HG02973 (cell line): ENCODE results near the gene TNFRSF6B.

ENCODE experiments used
- ATAC-seq: cut with Tn5 transposase; IDR thresholded peaks from one replicate; pipeline ENCODE4 v1.9.1; 2021; ENCODE audit warnings: moderate library complexity; ENCODE audit not compliant: unreplicated experiment

The TNFRSF6B gene

DNA sequence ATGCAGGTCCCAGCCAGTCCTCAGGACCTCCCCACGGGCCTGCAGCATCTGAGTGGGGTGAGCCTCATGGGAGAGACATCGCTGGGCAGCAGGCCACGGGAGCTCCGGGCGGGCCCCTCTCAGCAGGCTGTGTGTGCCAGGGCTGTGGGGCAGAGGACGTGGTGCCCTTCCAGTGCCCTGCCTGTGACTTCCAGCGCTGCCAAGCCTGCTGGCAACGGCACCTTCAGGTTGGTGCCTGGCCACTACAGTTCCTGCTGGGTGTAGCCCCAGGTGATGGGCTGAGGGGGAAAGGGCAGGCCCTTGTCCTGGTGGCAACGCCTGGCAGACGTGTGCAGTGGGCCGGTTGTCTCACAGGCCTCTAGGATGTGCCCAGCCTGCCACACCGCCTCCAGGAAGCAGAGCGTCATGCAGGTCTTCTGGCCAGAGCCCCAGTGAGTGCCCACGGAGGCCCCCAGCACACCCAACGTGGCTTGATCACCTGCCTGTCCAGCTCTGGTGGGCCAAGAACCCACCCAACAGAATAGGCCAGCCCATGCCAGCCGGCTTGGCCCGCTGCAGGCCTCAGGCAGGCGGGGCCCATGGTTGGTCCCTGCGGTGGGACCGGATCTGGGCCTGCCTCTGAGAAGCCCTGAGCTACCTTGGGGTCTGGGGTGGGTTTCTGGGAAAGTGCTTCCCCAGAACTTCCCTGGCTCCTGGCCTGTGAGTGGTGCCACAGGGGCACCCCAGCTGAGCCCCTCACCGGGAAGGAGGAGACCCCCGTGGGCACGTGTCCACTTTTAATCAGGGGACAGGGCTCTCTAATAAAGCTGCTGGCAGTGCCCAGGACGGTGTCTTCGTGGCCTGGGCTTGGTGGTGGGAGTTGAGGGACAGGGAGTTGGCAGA lies 787 bp upstream of the TNFRSF6B start:
- no peak for ATAC-seq

DNA sequence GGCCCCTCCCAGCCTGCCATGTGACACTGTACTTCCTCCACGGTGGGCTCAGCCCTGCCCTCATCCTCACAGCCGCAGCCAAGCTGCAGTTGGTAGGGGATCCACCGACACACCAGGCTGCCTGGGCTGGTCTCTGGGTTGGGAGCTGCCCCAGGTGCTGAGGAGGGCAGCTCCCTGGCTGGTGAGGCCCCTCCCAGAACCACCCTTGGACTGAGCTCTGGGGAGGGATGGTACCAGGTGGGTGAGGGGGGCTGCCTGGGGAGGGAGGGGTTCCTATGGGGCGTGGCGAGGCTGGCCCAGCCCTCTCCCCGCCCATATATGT lies 185 bp upstream of the TNFRSF6B start:
- ATAC-seq: no peak

DNA sequence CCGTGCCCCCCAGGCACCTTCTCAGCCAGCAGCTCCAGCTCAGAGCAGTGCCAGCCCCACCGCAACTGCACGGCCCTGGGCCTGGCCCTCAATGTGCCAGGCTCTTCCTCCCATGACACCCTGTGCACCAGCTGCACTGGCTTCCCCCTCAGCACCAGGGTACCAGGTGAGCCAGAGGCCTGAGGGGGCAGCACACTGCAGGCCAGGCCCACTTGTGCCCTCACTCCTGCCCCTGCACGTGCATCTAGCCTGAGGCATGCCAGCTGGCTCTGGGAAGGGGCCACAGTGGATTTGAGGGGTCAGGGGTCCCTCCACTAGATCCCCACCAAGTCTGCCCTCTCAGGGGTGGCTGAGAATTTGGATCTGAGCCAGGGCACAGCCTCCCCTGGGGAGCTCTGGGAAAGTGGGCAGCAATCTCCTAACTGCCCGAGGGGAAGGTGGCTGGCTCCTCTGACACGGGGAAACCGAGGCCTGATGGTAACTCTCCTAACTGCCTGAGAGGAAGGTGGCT lies 960 bp downstream of the TNFRSF6B start:
- no peak for ATAC-seq

DNA sequence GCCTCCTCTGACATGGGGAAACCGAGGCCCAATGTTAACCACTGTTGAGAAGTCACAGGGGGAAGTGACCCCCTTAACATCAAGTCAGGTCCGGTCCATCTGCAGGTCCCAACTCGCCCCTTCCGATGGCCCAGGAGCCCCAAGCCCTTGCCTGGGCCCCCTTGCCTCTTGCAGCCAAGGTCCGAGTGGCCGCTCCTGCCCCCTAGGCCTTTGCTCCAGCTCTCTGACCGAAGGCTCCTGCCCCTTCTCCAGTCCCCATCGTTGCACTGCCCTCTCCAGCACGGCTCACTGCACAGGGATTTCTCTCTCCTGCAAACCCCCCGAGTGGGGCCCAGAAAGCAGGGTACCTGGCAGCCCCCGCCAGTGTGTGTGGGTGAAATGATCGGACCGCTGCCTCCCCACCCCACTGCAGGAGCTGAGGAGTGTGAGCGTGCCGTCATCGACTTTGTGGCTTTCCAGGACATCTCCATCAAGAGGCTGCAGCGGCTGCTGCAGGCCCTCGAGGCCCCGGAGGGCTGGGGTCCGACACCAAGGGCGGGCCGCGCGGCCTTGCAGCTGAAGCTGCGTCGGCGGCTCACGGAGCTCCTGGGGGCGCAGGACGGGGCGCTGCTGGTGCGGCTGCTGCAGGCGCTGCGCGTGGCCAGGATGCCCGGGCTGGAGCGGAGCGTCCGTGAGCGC lies 1.6 kb downstream of the TNFRSF6B start:
- ATAC-seq: no peak

DNA sequence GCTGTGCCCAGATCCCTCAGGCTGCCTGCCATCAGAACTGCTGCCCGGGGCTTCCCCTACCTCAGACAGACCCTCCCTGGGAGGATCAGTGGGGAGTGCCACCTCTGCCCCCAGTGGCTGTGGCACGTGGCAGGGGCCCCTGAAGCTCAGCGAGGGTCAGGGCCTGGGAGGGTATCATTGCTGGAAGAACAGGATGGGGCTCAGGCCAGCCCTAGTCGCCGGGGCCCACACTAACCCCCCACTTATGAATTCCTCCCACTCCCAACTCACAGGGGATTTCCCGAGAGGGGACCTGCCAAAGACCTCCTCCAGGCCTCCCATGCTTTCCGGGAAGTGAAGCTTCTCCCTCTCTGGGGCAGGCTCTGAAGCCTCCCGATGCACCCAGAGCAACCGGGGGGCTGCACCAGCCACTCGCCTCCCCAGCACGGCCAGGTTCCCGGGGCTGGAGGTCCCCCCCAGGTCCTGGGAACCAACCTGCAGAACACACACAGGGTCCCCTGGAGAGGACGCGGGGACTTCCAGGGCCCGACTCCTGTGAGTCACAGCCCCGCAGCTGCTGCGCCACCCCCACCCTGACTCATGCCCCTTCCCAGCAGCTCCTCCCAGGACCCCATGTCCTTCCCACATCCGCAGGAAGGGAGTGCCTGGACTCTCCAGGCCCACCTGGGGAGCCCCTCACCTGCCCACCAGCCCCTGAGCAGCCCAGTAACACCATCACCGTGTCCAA lies 2.5 kb downstream of the TNFRSF6B start:
- ATAC-seq: no peak

DNA sequence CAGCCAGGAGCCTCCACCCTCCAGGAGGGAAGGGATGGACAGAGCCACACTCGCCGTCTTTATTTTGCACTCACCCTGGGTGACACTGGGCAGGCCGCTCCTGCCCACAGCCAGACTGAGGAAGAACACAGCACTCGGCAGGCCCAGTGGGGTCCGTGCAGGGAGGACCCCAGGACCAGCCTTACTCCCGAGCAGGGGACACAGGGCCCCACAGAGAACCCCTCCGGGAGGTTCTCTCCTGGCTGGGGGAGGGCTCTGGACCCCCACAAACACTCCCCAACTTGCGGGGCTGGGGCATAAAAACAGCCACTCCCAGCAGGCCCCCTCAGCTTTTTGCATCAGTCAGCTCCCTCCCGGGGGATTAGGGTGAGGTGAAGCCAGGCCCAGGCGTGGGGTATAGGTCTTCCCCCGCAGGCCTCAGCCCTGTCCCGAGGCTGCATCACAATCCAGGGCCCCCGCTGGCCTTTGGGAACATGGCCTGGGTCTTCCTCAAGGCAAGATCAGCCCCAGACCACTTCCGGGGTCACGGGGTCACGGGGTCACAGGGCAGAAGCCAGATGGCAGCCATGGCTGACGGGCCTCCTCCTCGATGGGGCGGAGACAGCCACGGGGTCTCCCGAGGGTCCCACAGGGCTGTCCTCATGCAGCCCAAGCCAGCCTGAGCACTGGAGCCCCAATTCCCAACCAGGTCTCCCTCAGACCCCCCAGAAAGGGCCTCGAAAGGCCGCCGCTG lies 3.2 kb downstream of the TNFRSF6B start:
- ATAC-seq: no peak

DNA sequence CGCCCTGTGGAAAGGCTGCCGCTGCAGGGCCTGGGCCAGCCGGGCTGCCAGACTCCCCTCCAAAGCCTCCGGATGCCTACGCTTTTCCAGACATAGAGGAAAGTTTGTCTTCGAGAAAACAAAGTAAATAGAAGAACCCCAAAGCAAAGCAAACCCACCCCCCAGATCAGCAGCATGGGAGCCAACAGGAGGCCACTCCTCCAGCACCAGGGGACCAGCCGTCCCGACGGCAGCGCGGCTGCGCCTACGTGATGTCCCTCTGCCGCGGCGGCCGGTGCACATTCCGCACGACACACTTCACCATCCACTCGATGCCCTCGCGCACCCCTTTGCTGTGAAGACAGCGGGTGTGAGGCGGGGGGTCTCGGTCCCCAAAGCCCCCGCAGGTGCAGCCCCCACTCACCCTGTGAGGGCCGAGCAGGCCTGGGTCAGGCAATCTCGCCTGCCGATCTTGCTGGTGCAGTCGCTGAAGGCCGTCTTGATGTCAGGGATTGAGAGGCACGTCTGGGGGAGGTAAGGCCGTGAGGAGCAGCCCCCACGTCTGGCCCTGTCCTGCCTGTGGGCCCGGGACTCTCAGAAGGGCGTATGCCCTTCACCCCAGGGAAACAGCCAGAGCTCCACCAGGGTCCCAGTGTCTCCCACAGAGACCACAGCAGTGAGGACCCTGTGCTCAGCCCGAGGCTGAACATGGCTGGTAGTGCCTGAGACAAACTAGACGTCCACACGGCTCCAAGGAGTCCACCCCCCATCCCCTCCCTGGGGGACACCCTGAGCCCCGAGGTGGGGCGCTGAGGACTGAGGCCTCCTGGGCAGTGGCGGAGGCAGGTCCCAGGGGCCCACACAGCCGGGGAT lies 4.0 kb downstream of the TNFRSF6B start:
- ATAC-seq: no peak

DNA sequence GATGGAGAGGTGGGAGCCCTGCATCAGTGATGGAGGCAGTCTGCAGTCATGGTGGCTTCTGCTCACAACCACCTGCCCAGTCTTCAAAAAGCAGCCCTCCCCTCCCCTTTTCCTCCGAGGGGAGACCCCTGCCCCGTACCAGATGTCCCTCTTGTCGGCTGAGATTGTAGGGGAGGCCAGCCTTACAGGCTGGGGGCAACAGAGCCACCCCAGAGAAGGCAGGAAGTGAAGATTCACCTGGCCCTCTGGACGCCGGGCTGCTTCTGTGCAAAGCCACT lies 4.5 kb downstream of the TNFRSF6B start:
- no peak for ATAC-seq

DNA sequence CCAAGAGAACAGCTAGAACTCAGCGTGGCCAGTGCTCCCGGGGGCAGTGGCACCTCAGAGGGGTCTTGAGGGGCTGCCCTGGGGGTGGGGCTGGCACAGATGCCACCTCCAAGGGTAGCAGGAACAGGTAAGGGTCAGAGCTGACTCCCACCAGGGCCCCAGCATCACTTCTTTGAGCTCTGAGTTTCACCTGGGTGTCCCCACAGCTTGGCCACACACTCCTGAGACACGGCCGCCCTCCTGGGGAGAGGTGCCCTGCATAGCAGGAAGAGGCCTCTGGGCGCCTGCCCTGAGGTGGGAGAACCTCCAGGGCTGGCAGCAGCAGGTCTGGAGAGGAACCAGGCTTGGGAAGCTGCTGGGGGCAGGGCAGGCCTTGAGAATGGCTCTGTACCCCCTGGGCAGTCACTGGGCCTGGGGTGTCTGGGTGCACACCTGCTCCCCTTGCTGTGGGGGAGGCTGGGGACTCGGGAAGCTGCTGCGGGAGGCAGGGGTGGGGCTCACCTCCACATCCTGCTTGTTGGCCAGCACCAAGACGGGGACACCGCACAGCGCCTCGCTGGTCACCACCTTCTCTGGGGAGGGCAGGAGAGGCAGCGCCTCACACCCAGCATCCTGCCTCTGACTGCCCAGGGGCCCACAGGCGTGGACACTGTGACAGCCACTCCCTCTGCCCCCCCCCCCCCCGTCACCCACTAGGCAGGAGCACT lies 5.0 kb downstream of the TNFRSF6B start:
- ATAC-seq: no peak

DNA sequence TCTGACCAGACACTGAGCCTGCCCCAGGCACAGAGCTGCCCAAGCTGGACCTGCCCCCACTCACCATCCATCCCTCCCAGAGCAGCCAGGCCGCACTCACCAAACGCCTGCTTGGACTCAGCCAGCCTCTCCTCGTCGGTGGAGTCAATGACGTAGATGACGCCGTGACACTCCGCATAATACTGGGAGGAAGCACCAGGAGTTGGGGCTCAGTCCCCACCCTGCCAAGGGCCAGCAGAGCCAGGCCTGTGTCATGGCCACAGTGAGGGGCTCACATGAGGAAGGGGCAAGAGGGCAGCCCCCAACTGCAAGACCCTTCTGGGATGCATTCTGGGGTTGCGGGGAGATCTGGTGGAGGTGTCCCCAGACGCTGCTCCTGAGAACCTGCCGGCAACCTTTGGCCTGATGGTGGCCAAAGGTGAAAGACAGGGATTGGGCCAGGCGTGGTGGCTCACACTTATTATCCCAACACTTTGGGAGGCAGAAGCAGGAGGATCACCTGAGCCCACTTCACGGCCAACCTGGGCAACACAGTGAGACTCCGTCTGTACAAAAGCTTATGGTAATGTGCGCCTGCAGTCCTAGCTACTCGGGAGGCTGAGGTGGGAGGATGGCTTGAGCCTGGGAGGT lies 5.7 kb downstream of the TNFRSF6B start:
- ATAC-seq: no peak

DNA sequence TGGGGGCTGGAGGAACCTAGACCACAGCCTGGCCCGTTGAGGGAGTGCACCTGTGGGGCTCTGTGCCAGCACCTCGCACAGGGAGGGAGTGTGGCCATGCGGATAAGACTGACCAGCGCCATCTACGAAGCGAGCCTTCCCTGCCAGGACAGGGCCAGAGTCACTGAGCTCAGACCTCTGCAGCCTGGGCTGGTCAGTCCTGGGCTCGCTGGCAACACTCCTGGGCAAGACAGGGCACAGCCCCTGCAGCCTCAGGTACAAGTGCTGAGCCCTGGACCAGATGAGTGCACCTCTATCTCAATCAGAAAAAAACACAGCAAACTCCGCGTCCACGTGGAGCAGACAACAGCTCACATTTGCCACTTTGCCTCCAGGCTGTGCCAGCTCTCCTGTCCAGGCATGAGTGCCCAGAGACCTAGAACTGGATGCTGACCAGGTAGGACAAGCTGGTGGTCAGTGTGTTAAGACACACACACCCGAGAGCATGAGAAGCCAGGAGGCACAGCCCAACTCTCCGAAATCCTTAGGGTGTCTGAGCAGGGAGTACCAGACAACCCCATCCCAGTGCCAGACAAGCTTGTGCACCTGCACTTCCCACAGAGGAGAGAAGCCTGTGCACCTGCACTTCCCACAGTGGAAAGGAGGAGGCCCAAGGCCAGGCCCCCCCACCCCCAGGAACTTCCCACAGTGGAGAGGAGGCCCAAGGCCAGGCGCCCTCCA lies 6.5 kb downstream of the TNFRSF6B start:
- no peak for ATAC-seq

DNA sequence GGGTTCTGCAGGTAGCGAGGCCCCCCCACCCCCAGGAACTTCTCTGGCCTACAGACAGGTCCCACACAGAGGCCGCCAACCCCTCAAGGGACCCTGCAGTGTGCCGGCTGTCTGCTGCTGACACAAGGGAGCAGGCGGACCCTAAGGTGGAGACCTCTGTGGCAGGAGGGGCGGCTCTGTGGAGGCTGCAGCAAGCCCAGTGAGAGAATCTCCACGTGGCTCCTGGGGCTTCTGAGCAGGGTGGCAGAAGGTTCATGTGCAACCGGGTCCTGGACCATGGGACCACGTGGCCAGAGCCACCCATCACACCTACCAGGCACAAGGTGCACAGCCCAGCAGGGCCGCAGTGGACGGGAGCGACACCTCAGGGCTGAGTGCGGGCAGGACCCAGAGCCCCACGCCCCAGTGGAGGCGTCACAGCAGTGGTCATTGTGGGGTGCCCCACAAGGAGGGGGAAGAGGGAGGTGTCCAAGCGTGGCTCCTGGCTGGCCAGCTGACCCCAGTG lies 7.1 kb downstream of the TNFRSF6B start:
- no peak for ATAC-seq

DNA sequence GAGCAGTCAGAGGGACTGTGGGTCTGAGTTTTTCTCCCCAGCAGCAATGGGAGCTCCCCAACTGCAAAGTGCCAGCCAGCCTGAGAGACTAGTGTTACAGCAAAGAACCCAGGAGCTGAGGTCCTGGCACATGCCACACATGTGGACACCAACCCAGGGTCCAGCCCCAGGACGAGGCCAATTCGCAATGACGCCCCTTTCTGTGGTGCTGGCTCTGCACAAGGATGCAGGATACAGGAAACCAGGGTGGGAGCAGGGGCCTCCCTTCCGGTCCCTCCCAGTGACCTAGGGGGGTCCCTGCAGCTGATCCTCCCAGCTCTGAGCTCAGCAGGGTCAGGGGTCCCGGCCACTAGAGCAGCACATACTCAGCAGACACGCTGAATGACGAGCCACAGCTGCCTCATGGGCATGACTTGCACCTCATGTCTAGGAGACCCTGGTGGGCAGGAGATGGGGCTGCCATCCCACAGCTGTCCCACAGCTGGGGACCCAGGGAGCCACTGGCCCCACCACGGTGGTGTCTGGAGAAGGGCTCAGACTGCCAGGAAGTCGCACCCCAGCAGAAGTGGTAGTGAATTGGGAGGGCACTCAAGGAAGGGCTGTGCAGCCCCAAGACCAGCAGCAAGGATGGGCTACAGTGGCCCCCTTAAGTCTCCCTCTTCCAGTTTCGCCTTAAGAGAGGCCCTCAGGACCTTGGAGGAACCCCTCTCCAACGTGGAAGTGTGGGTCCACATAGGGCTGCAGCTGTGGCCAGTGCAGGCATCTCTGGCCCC lies 7.7 kb downstream of the TNFRSF6B start:
- no peak for ATAC-seq

DNA sequence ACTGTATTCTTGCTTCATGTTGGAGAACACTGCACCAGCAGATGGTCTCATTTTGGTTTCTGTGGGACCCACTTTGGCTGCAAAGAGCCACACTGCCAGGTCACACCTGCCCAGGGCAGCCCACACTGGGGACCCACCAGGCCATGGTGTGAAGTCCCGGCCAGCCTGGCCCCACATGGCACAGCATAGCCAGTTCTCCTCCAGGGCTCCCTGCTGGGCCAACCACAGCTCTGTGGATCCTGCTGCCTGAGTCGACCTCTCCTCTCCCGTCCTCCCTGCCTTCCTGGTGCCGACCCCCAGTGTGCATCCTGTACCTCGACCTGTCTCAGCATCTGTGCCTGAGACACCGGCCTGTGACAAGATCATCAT lies 8.3 kb downstream of the TNFRSF6B start:
- no peak for ATAC-seq

DNA sequence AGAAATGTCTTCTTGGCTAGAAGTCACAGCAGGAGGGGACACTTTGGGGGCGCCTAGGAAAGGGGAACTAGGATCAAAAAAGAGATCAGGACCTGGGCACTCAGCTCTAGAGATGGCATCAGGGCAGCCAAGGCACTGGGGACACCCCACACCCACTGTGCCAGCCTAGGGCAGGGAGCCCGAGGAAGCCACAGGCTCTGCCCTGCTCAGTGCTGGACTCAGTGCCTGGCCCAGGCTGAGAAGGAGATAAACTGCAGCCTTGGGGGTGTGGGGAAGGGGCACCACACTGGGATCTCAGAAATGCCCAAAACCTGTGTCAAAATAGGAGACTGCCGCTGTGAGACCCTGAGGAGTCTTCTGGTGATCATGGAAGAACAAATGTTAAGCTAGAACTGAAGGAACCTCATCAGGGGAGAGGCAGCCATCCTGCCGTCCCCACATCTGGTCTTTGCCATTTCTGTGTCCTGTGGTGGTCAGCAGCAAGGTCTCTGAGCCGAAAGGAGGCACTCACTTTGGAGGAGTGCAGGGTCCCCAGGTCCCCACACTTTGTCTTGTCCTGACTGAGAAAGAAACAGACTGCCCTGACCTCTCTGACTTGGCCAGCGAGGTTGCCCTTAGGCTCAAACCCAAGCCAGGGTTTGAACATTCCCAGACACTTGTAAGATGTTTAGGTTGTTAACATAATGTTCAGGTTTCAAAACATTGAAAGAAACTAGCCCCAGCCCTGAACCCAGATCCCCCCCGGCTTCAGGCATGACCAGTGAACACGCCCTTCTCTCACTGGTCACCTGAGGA lies 9.0 kb downstream of the TNFRSF6B start:
- ATAC-seq: no peak

DNA sequence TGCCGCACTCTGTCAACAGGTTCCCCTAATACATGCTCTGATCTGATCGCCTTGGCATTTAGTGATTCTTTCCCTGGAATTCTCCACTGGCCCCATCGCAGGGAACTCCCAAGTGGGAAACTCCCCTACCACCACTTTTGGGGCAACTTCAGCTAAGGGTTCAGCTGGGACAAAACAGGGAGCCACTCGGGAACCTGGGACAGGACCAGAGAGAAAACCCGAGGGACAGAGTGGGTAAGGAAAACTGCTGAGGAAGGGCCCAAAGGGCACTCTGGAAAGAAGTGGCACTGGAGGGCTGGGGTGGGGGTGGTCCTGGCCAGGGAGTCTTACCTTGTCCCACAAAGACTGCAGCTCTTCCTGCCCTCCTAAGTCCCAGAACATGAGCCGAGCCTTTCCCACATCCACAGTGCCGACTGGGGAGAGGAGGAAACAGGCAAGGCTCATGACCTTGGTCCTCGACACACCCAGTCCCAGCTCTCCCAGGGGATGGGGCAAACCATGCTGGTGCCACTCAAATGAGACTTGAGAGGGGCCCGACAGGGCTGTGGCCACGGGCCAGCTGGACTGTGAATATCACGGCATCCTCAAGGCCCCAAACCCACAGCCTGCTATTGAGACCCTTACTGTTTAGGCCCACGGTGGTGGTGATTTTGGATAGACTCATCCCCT lies 9.7 kb downstream of the TNFRSF6B start:
- no peak for ATAC-seq
